K562 (cell line): ENCODE results near the gene RNF166. TPM values are rescaled to one million over a fixed set of nuclear protein-coding genes. Genes with fewer than 3 reads are reported as not detected.

Experiments used
- ATAC-seq: fragments of 200-7000 bp; cut with Tn5 transposase; 3 replicates; pipeline ENCODE4 v1.9.1; 2020; ENCODE audit warnings: moderate library complexity
- BruUV-seq: library from RNA; stranded (reverse); fragments of 400-500 nt; replicated peaks from 2 replicates; lab custom pipeline; 2021; lab: Mats Ljungman, UMichigan
- CTCF ChIA-PET: fragments of 300-600 bp; formaldehyde crosslinking; extraction: SDS; loops from one replicate; lab custom pipeline; 2021; ENCODE audit warnings: low intra/inter-chr PET ratio; lab: Yijun Ruan, JAX
- POLR2A ChIA-PET: fragments of 300-600, 350-650 bp; sonication (Branson Sonifier 250); formaldehyde crosslinking; extraction: SDS; loops from one replicate; lab custom pipeline; 2021; ENCODE audit warnings: antibody characterized with exemption, inconsistent platforms; lab: Yijun Ruan, JAX
- DNase-seq, 4 experiments: peaks; one replicate each; pipeline versions ENCODE4 v3.0.0 to v3.0.0-alpha.2; 2011 to 2018; ENCODE audit warnings: low spot score in 3 of 4, mixed read lengths in 3 of 4; ENCODE audit errors: extremely low read depth in 1 of 4
- FAIRE-seq: peaks from 2 replicates; lab custom pipeline; 2011; peaks lifted over from hg19 to GRCh38; lab: Jason Lieb, UNC
- H2AFZ ChIP-seq: 2 replicates; pipeline ENCODE4 v1.6.0; 2011; ENCODE audit warnings: low read depth, low read length, control low read depth, inconsistent platforms
- H3K27ac ChIP-seq: fragments of 200-600 bp; 3 replicates; pipeline ENCODE4 v1.8.0; 2011; ENCODE audit warnings: low read depth, mild to moderate bottlenecking, control low read depth, inconsistent platforms, low read length, moderate library complexity, mixed read lengths; ENCODE audit errors: extremely low read depth
- H3K27me3 ChIP-seq, 2 experiments: fragments of 300-600 bp in 1 of 2; 2 replicates in 1 of 2; 3 replicates in 1 of 2; pipeline versions ENCODE4 v1.6.0 to v1.8.0; 2011; ENCODE audit warnings: inconsistent platforms in 2 of 2, low read length in 2 of 2, mild to moderate bottlenecking in 1 of 2, mixed read lengths in 1 of 2, moderate library complexity in 1 of 2; ENCODE audit not compliant: control insufficient read depth in 2 of 2, insufficient read depth in 2 of 2
- H3K36me3 ChIP-seq: fragments of 300-600 bp; 3 replicates; pipeline ENCODE4 v1.8.0; 2011; ENCODE audit warnings: mild to moderate bottlenecking, low read length, inconsistent platforms; ENCODE audit not compliant: control insufficient read depth, insufficient read depth
- H3K4me1 ChIP-seq, 2 experiments: fragments of 200-600 bp in 1 of 2; replicated peaks in 1 of 2; 2 replicates in 1 of 2; 3 replicates in 1 of 2; pipeline versions ENCODE4 v1.5.1 to v1.8.0; 2011; ENCODE audit warnings: inconsistent platforms in 2 of 2, low read length in 2 of 2, mild to moderate bottlenecking in 1 of 2, mixed read lengths in 1 of 2, moderate library complexity in 1 of 2; ENCODE audit not compliant: control insufficient read depth in 2 of 2, insufficient read depth in 2 of 2
- H3K4me2 ChIP-seq: 2 replicates; pipeline ENCODE4 v1.6.1; 2011; ENCODE audit warnings: low read length, control low read depth, inconsistent platforms, mixed read lengths; ENCODE audit not compliant: insufficient read depth
- H3K4me3 ChIP-seq: fragments of 200-600 bp; sonication (generic), shearing (Covaris generic); 2 replicates; pipeline ENCODE4 v1.5.1; 2016; ENCODE audit warnings: control low read depth, inconsistent platforms
- H3K79me2 ChIP-seq: fragments of 200-600 bp; 3 replicates; pipeline ENCODE4 v1.8.0; 2011; ENCODE audit warnings: low read length, inconsistent platforms; ENCODE audit not compliant: control insufficient read depth, insufficient read depth
- H3K9ac ChIP-seq, 2 experiments: 2 replicates each; pipeline versions ENCODE4 v1.6.0 to v1.6.1; 2011; ENCODE audit warnings: low read depth in 2 of 2, low read length in 2 of 2, control low read depth in 1 of 2, inconsistent platforms in 1 of 2, mild to moderate bottlenecking in 1 of 2, mixed read lengths in 1 of 2; ENCODE audit not compliant: insufficient read depth in 1 of 2
- H3K9me1 ChIP-seq: one replicate; pipeline ENCODE4 v1.6.0; 2011; ENCODE audit warnings: inconsistent platforms, mild to moderate bottlenecking, low read length, moderate library complexity; ENCODE audit not compliant: control insufficient read depth, insufficient read depth
- H3K9me3 ChIP-seq: replicated peaks from 2 replicates; pipeline ENCODE4 v1.5.1; 2011; ENCODE audit warnings: low read depth, low read length, inconsistent platforms; ENCODE audit not compliant: control insufficient read depth, insufficient read depth
- H4K20me1 ChIP-seq: replicated peaks from 2 replicates; pipeline ENCODE4 v1.6.1; 2011; ENCODE audit warnings: low read length, inconsistent platforms, mixed read lengths; ENCODE audit not compliant: control insufficient read depth, insufficient read depth
- SRF ChIP-seq, 2 experiments: fragments of 250-450, 450-650 bp in 1 of 2; sonication (Bioruptor Pico) in 1 of 2; sonication (generic) in 1 of 2; formaldehyde crosslinking; IDR thresholded peaks; 2 replicates each; pipeline versions ENCODE4 v1.5.0 to v1.5.1; 2020 to 2022; ENCODE audit warnings: mild to moderate bottlenecking in 1 of 2, missing genetic modification reagents in 1 of 2
- ZFX ChIP-seq: sonication (generic); formaldehyde crosslinking; IDR thresholded peaks from 2 replicates; pipeline ENCODE4 v1.8.0; 2022; ENCODE audit warnings: mild to moderate bottlenecking, missing genetic modification reagents, moderate library complexity
- ZNF444 ChIP-seq: fragments of 250-450 bp; sonication (Bioruptor Pico); IDR thresholded peaks from 2 replicates; pipeline ENCODE4 v1.4.0; 2020; ENCODE audit warnings: mild to moderate bottlenecking, moderate library complexity
- WGBS: fragments of 100-300 bp; shearing (Covaris generic); methylation state at CpG from one replicate; pipeline ENCODE4 v1.1.6; 2016; ENCODE audit warnings: low coverage, mixed read lengths; ENCODE audit not compliant: insufficient coverage; ENCODE audit errors: missing lambda C conversion rate; 5-methylcytosine and 5-hydroxymethylcytosine counted together
- in situ Hi-C: fragments of 300-500 bp; cut with MboI; formaldehyde crosslinking; loops from 4 replicates; pipeline ENCODE4 v1.15.0; 2018; ENCODE audit warnings: inconsistent platforms, mixed read lengths
- intact Hi-C: fragments of 100-400 bp; cut with micrococcal nuclease; formaldehyde crosslinking; loops from 2 replicates; pipeline ENCODE4 v1.14.2; 2022
- polyA plus RNA-seq, 8 experiments: library from polyadenylated mRNA; depleted of rRNA in 4 of 8; stranded (reverse) in 5 of 8; unstranded in 3 of 8; fragments of >200 nt; fragmentation: Nextera tagmentation in 2 of 8; fragmentation: Illumina TruSeq in 1 of 8; extraction: Ambion mirVana in 2 of 8; extraction: Trizol in 1 of 8; gene quantifications; 2 replicates each; pipeline versions ENCODE4 v1.2.1 to v1.2.3, GENCODE V29; 2011 to 2014; ENCODE audit warnings: inconsistent platforms in 1 of 8, missing spikeins in 1 of 8
- total RNA-seq, 7 experiments: library from RNA; depleted of rRNA in 6 of 7; stranded (reverse); fragments of >200 nt in 6 of 7; fragmentation: Illumina TruSeq in 2 of 7; extraction: Trizol in 2 of 7; gene quantifications; 2 replicates each; pipeline versions ENCODE4 v1.2.1 to v1.2.3, GENCODE V29; 2011 to 2021; ENCODE audit warnings: low replicate concordance in 1 of 7
- TF ChIP-seq, protein P1 (sequence below): IDR thresholded peaks from 2 replicates; pipeline ENCODE4 v1.6.1; 2011; ENCODE audit warnings: borderline replicate concordance, low read depth, mild to moderate bottlenecking, moderate library complexity, low read length; ENCODE audit not compliant: insufficient read depth, poor library complexity, severe bottlenecking

Gene RNF166
- total and polyA plus RNA-seq, 9 of the 15 experiments (the other 6 are each of a cell fraction or from before 2014, with no cell fraction given), result 0.56 to 60.3 (median 19.5) TPM

DNA sequence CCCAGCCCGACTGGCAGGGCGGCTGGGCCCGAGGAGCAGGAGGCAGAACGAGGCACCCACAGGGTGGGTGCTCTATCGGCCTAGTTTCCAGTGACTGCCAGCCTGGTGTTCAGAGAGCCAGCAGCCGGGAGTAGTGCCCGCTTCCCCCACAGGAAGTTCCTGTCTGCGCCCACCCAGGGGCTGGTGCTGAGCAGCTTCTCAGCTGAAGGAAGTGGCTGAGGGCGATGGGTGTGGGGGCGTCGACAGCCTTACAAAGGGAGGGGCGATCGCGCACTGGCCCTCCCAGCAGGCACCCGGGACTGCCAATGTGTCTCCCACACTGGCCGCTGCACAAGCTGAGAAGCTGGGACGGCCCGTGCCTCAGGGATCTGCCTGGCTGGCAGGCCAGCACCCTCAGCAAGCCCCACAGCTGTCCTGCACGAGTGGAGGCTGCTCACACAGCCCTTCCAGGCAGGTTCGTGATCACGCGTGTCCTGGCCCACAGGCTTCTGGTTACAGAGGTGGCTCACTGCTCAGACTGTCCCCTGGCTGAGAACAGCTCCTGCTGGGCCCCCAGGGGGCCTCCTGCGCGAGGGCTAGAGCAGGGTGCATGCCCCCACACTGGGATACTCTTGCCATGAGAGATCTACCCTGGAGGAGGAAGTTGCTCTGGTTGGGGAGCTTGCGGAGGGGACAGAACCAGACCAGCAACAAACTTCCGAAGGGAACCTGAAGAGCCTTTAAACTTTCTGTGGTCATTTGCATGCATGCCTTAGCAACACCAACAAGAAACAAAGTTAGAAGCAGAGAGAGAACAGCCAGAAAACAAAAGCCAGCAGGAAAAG lies 2.5 kb downstream of the RNF166 start (continued):
- TF ChIP-seq, protein P1, sequence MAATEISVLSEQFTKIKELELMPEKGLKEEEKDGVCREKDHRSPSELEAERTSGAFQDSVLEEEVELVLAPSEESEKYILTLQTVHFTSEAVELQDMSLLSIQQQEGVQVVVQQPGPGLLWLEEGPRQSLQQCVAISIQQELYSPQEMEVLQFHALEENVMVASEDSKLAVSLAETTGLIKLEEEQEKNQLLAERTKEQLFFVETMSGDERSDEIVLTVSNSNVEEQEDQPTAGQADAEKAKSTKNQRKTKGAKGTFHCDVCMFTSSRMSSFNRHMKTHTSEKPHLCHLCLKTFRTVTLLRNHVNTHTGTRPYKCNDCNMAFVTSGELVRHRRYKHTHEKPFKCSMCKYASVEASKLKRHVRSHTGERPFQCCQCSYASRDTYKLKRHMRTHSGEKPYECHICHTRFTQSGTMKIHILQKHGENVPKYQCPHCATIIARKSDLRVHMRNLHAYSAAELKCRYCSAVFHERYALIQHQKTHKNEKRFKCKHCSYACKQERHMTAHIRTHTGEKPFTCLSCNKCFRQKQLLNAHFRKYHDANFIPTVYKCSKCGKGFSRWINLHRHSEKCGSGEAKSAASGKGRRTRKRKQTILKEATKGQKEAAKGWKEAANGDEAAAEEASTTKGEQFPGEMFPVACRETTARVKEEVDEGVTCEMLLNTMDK, result peak; percentile 63

DNA sequence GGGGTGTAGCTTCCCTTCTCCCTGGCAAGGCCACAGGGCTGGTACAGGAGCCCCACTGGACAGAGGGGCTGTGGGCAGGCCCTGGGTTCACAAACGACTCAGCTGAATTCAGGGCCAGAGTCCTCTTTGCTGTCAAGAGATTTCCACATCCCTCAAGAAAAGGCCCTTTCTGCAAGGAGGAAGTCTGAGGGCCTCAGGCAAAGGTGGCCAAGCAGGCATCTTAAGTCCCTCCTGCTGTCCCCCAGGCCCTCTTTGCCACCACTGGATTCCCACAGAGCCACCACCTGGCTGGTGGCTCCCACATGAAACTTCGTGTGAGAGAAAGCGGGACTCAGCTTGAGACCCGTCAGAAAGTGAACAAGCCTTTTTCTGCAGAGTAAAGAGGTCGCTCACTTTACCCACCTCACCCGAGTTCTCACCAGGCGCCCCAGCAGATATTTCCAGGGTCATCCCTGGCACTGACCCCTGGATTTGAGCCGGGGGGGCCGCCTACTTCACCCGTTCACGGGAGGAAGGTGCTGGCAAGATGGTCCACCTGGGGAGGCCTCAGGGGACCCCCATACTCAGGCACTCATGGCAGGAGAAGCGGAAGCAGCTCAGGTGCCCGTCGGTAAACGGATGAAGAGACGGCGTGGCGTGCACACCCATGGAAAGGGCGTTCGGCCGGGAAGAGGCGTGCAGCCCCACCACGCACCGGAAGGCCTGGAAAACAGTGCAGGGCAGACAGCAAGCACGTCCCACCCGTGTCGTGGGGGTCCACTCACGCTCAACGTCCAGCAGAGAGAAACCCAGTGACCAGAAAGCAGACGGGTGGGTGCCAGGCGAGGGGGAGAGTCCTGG lies 3.6 kb downstream of the RNF166 start:
- Histone ChIP-seq H3K9me3 (no peaks in the 10 kb centered on the region), H4K20me1 (peaks cover 11% of the 10 kb centered on the region; the same call in 1 of the 2 replicates), H3K9ac (peak overlapping the region in 1 of 2 experiments; percentile 88; a peak in 2 of 4 replicates), H2AFZ (no peak overlapping the region), H3K27ac (peak overlapping the region; percentile 25; the same call in 1 of the 3 replicates), H3K79me2 (peaks cover 64% of the 10 kb centered on the region), H3K4me2 (no peak overlapping the region), H3K27me3 (no peaks in the 10 kb centered on the region), H3K9me1 (peaks cover 3% of the 10 kb centered on the region), H3K4me3 (no peak overlapping the region), H3K36me3 (peaks cover 61% of the 10 kb centered on the region; the same call in 1 of the 3 replicates), H3K4me1 (peaks cover 16 to 85% of the 10 kb centered on the region in 2 experiments)
- WGBS, result 89% methylated on average over 31 of the region's 31 CpGs
- ChIA-PET POLR2A (interaction anchor here (0.7 to 1.0 kb wide), 4 partner anchors 9 to 77 kb away, joined by 3 to 4 read pairs (median 3); no protein-coding TSS in a partner anchor), CTCF (interaction anchor here (0.6 kb wide), 1 partner anchor 37 kb away, joined by 3 read pairs; no protein-coding TSS in a partner anchor)
- in situ Hi-C loops, result no loop called here
- no peak for TF ChIP-seq SRF (CRISPR knock-in tag; IDR thresholded peaks at IDR 0.05)
- TF ChIP-seq ZNF444 (CRISPR knock-in tag), result no peak
- no peak for TF ChIP-seq ZFX (CRISPR knock-in tag)
- DNase-seq, result no peak
- intact Hi-C loops, result no loop called here
- no peak for ATAC-seq
- FAIRE-seq, result no peak
- no TSS peak for BruUV-seq
